PC-3 (cell line): ENCODE results near the gene MAGEA11. TPM values are rescaled to one million over a fixed set of nuclear protein-coding genes. Genes with fewer than 3 reads are reported as not detected.

ENCODE experiments used
- ATAC-seq: fragments of 200-7000 bp; cut with Tn5 transposase; 2 replicates; pipeline ENCODE4 v1.9.1; 2020; ENCODE audit warnings: mild to moderate bottlenecking, moderate library complexity
- BruUV-seq: library from RNA; stranded (reverse); fragments of 400-500 nt; replicated peaks from 2 replicates; lab custom pipeline; 2021; lab: Mats Ljungman, UMichigan
- CTCF ChIA-PET: fragments of 300-600 bp; sonication (Branson Sonifier 250); formaldehyde crosslinking; loops from one replicate; lab custom pipeline; 2022; ENCODE audit warnings: antibody characterized with exemption; lab: Charles Lee
- POLR2A ChIA-PET: fragments of 300-600 bp; sonication (Branson Sonifier 250); formaldehyde crosslinking; loops from one replicate; lab custom pipeline; 2022; ENCODE audit warnings: antibody characterized with exemption; ENCODE audit not compliant: unreplicated experiment; lab: Charles Lee
- DNase-seq: peaks from one replicate; pipeline ENCODE4 v3.0.0-alpha.2; 2015
- H2AFZ ChIP-seq: fragments of 300-600 bp; sonication (generic); 2 replicates; pipeline ENCODE4 v1.6.0; 2016; ENCODE audit warnings: antibody characterized with exemption, low read length
- H3F3A ChIP-seq: fragments of 300-600 bp; sonication (generic); one replicate; pipeline ENCODE4 v1.6.0; 2017; ENCODE audit warnings: antibody characterized with exemption, low read length, control low read depth, mild to moderate bottlenecking; ENCODE audit not compliant: unreplicated experiment
- H3K27ac ChIP-seq: fragments of 300-600 bp; sonication (generic); 2 replicates; pipeline ENCODE4 v1.5.1; 2016; ENCODE audit warnings: mild to moderate bottlenecking, low read length
- H3K27me3 ChIP-seq: fragments of 300-600 bp; sonication (generic); 2 replicates; pipeline ENCODE4 v1.6.1; 2016; ENCODE audit warnings: low read length, mixed read lengths
- H3K36me3 ChIP-seq: fragments of 300-600 bp; sonication (generic); 2 replicates; pipeline ENCODE4 v1.6.1; 2016; ENCODE audit warnings: low read depth, mixed run types, low read length, mixed read lengths
- H3K4me1 ChIP-seq: fragments of 300-600 bp; sonication (generic); 2 replicates; pipeline ENCODE4 v1.5.1; 2016; ENCODE audit warnings: low read length; ENCODE audit not compliant: insufficient read depth
- H3K4me2 ChIP-seq: fragments of 300-600 bp; sonication (generic); 2 replicates; pipeline ENCODE4 v1.6.0; 2016; ENCODE audit warnings: low read length
- H3K4me3 ChIP-seq: fragments of 300-600 bp; sonication (generic); 2 replicates; pipeline ENCODE4 v1.5.1; 2016; ENCODE audit warnings: mild to moderate bottlenecking, low read length, mixed read lengths
- H3K79me2 ChIP-seq: fragments of 300-600 bp; sonication (generic); 2 replicates; pipeline ENCODE4 v1.6.1; 2017; ENCODE audit warnings: low read length, mixed read lengths
- H3K9ac ChIP-seq: fragments of 300-600 bp; sonication (generic); 2 replicates; pipeline ENCODE4 v1.6.0; 2016; ENCODE audit warnings: mild to moderate bottlenecking, low read length
- H3K9me2 ChIP-seq: fragments of 300-600 bp; sonication (generic); replicated peaks from 2 replicates; pipeline ENCODE4 v1.6.1; 2016; ENCODE audit warnings: mixed run types, low read length, mixed read lengths
- H3K9me3 ChIP-seq: fragments of 300-600 bp; sonication (generic); 2 replicates; pipeline ENCODE4 v1.6.1; 2016; ENCODE audit warnings: low read length, mixed read lengths
- H4K20me1 ChIP-seq: fragments of 300-600 bp; sonication (generic); 2 replicates; pipeline ENCODE4 v1.6.1; 2016; ENCODE audit warnings: low read length, mixed read lengths
- EZH2 ChIP-seq: fragments of 300-600 bp; sonication (generic); IDR thresholded peaks from one replicate; pipeline ENCODE4 v1.6.1; 2017; ENCODE audit warnings: antibody characterized with exemption, mild to moderate bottlenecking, low read length; ENCODE audit not compliant: unreplicated experiment
- EZH2phosphoT487 ChIP-seq: fragments of 300-600 bp; sonication (generic); IDR thresholded peaks from 2 replicates; pipeline ENCODE4 v1.6.1; 2018; ENCODE audit warnings: mild to moderate bottlenecking, antibody characterized with exemption, low read length, borderline replicate concordance
- intact Hi-C: fragments of 100-400 bp; cut with micrococcal nuclease; formaldehyde crosslinking; loops from 2 replicates; pipeline ENCODE4 v1.9.0; 2023
- total RNA-seq: library from RNA; depleted of rRNA; stranded (reverse); fragments of >200 nt; gene quantifications from 2 replicates; pipeline ENCODE4 v1.2.3, GENCODE V29; 2014
- TF ChIP-seq, protein P1 (sequence below): fragments of 300-600 bp; sonication (generic); conservative IDR thresholded peaks from 2 replicates; pipeline ENCODE4 v1.5.1; 2017; ENCODE audit warnings: antibody characterized with exemption, low read depth, mild to moderate bottlenecking, low read length

MAGEA11 gene
- total RNA-seq, 1 experiment from 2014 or later: not detected

DNA sequence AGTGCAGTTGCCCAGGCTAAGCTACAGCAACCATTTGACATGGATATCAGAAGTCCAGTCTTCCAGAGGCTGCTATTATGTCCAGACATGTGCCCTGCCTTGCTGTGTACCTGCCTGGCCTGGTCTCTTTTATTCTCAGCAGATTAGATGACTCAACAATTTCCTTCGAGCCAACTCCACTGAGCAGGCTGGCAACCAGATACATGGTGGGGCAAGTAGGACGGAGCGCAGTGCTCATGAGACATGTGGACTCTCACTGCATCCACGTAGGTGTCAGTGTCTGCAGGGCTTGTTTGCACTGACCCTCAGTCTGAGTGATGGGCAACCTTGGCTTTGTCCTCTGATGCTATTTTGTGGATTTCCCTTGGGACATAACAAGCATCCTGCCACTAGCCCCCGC is 7.2 kb upstream of the MAGEA11 start:
- H3K9me3 ChIP-seq: no peaks in the 10 kb centered on the region
- no peak overlapping the region for H3K27ac ChIP-seq
- ChIA-PET CTCF (no interaction called here), POLR2A (no interaction called here)
- no peak for DNase-seq
- no peaks in the 10 kb centered on the region for H3K9me2 ChIP-seq
- no peak overlapping the region for H2AFZ ChIP-seq
- H3K79me2 ChIP-seq: no peaks in the 10 kb centered on the region
- BruUV-seq: no TSS peak
- no peak for TF ChIP-seq EZH2
- no peak for TF ChIP-seq EZH2phosphoT487
- TF ChIP-seq, protein P1, sequence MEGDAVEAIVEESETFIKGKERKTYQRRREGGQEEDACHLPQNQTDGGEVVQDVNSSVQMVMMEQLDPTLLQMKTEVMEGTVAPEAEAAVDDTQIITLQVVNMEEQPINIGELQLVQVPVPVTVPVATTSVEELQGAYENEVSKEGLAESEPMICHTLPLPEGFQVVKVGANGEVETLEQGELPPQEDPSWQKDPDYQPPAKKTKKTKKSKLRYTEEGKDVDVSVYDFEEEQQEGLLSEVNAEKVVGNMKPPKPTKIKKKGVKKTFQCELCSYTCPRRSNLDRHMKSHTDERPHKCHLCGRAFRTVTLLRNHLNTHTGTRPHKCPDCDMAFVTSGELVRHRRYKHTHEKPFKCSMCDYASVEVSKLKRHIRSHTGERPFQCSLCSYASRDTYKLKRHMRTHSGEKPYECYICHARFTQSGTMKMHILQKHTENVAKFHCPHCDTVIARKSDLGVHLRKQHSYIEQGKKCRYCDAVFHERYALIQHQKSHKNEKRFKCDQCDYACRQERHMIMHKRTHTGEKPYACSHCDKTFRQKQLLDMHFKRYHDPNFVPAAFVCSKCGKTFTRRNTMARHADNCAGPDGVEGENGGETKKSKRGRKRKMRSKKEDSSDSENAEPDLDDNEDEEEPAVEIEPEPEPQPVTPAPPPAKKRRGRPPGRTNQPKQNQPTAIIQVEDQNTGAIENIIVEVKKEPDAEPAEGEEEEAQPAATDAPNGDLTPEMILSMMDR: no peak
- no peak overlapping the region for H3K9ac ChIP-seq
- peaks cover 19% of the 10 kb centered on the region for H3K27me3 ChIP-seq
- no peaks in the 10 kb centered on the region for H3K4me1 ChIP-seq
- intact Hi-C loops: no loop called here
- no peaks in the 10 kb centered on the region for H4K20me1 ChIP-seq
- ATAC-seq: no peak
- no peaks in the 10 kb centered on the region for H3K36me3 ChIP-seq
- no peak overlapping the region for H3K4me3 ChIP-seq
- H3F3A ChIP-seq: no peaks in the 10 kb centered on the region
- H3K4me2 ChIP-seq: no peak overlapping the region

DNA sequence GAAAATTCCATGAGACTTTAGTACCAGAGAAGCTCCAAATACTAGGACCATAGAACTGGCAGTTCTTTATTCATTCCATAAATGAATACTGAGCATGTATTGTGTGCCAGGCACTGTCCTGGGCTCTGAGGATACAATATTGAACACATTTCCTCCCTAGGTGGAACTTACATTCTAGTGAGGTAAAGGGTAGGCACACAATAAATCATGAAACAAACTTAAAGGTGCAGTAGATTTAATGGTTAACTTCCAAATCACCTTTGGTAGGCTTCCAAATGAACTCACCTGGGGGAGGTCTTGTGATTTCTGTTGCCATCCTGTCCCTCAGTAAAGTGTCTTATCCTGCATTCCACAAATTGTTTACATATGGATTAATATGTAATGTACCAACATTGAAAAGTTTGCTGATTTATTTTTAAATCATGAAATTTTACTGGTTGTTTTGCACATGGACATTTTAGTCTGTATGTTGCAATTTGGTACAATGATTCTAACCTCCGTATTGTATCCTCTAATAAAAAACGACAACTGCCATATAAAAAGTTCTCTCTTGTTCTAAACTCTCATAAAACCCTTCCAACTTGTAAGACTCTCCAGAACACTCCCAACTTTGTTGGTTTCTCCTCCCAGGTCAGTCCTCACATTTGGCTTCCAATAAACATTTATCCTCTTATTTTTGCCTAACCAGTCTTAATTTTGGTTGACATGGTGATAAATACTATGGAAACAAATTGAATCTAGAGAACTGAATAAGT is 4.5 kb upstream of the MAGEA11 start:
- no peak for TF ChIP-seq EZH2phosphoT487
- TF ChIP-seq, protein P1: no peak
- TF ChIP-seq EZH2: no peak
- no peak for DNase-seq
- no peaks in the 10 kb centered on the region for H3K9me3 ChIP-seq
- intact Hi-C loops: no loop called here
- BruUV-seq: no TSS peak
- ATAC-seq: no peak
- H3K27me3 ChIP-seq: peaks cover 35% of the 10 kb centered on the region
- no peaks in the 10 kb centered on the region for H3K9me2 ChIP-seq
- ChIA-PET POLR2A (no interaction called here), CTCF (no interaction called here)
- no peaks in the 10 kb centered on the region for H3K36me3 ChIP-seq
- no peak overlapping the region for H3K9ac ChIP-seq
- no peaks in the 10 kb centered on the region for H4K20me1 ChIP-seq
- H3K27ac ChIP-seq: no peak overlapping the region
- H3F3A ChIP-seq: no peaks in the 10 kb centered on the region
- H3K4me3 ChIP-seq: no peak overlapping the region
- H3K79me2 ChIP-seq: no peaks in the 10 kb centered on the region
- no peaks in the 10 kb centered on the region for H3K4me1 ChIP-seq
- no peak overlapping the region for H3K4me2 ChIP-seq
- H2AFZ ChIP-seq: no peak overlapping the region

DNA sequence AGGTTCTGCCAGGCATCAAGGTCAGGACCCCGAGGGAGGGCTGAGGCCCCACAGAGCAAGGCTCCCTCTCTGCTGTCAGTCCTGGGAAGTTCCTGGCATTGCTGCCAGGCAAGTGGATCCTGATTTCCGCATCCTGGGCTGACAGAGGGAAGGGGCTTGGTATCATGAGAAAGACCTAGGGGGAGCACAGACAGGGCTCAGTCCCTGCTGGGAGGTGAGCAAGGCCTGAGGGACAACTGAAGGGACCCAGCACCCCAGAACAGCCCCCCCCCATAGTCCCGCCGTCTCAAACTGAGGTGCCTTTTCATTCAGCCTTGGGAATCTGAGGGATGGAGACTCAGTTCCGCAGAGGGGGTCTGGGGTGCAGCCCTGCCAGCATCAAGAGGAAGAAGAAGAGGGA is 971 bp downstream of the MAGEA11 start:
- Histone ChIP-seq H3K9me3 (no peaks in the 10 kb centered on the region), H3K4me3 (no peak overlapping the region), H3K4me2 (no peak overlapping the region), H3K4me1 (no peaks in the 10 kb centered on the region), H3K9me2 (no peaks in the 10 kb centered on the region), H4K20me1 (no peaks in the 10 kb centered on the region), H2AFZ (no peak overlapping the region), H3K36me3 (no peaks in the 10 kb centered on the region), H3K27ac (no peak overlapping the region), H3F3A (no peaks in the 10 kb centered on the region), H3K9ac (no peak overlapping the region), H3K79me2 (no peaks in the 10 kb centered on the region), H3K27me3 (peaks cover 26% of the 10 kb centered on the region; the same call in 1 of the 2 replicates)
- CTCF ChIA-PET: no interaction called here
- BruUV-seq: no TSS peak
- intact Hi-C loops: no loop called here
- ATAC-seq (no peak), DNase-seq (no peak)
- TF ChIP-seq, protein P1: no peak
- TF ChIP-seq EZH2phosphoT487 (no peak), EZH2 (no peak)
- POLR2A ChIA-PET: no interaction called here
